OCI-LY1 (cell line): ENCODE measurements around the gene COL6A3.

Experiments used
- H2AFZ ChIP-seq: fragments of 200-600 bp; sonication (generic), shearing (Covaris generic); 2 replicates; pipeline ENCODE4 v1.6.0; 2014; ENCODE audit warnings: antibody characterized with exemption, mild to moderate bottlenecking, low read length
- H3F3A ChIP-seq: fragments of 200-600 bp; sonication (generic), shearing (Covaris generic); 2 replicates; pipeline ENCODE4 v1.6.0; 2014; ENCODE audit warnings: mild to moderate bottlenecking, antibody characterized with exemption, low read length, moderate library complexity; ENCODE audit not compliant: insufficient read depth
- H3K27ac ChIP-seq: fragments of 200-600 bp; sonication (generic); 2 replicates; pipeline ENCODE4 v1.5.1; 2014; ENCODE audit warnings: low read length, mixed run types, mild to moderate bottlenecking, low read depth; ENCODE audit not compliant: poor library complexity, severe bottlenecking
- H3K27me3 ChIP-seq: fragments of 200-600 bp; sonication (generic); 2 replicates; pipeline ENCODE4 v1.6.0; 2014; ENCODE audit warnings: antibody characterized with exemption, mild to moderate bottlenecking, low read length, moderate library complexity; ENCODE audit not compliant: insufficient read depth
- H3K36me3 ChIP-seq: fragments of 200-600 bp; sonication (generic); 2 replicates; pipeline ENCODE4 v1.6.1; 2014; ENCODE audit warnings: mild to moderate bottlenecking, antibody characterized with exemption, low read length, moderate library complexity, mixed read lengths; ENCODE audit not compliant: insufficient read depth
- H3K4me1 ChIP-seq: fragments of 200-600 bp; sonication (generic); 2 replicates; pipeline ENCODE4 v1.5.1; 2014; ENCODE audit warnings: mild to moderate bottlenecking, low read length, moderate library complexity; ENCODE audit not compliant: insufficient read depth, severe bottlenecking
- H3K4me2 ChIP-seq: fragments of 200-600 bp; sonication (generic), shearing (Covaris generic); 2 replicates; pipeline ENCODE4 v1.6.1; 2014; ENCODE audit warnings: low read length
- H3K4me3 ChIP-seq: fragments of 200-600 bp; sonication (generic); 2 replicates; pipeline ENCODE4 v1.5.1; 2014; ENCODE audit warnings: low read length, low read depth, mild to moderate bottlenecking, mixed read lengths; ENCODE audit not compliant: poor library complexity, severe bottlenecking
- H3K79me2 ChIP-seq: fragments of 200-600 bp; shearing (Covaris generic); 2 replicates; pipeline ENCODE4 v1.6.1; 2016; ENCODE audit warnings: mixed run types, low read length, mixed read lengths; ENCODE audit not compliant: insufficient read depth
- H3K9ac ChIP-seq: fragments of 200-600 bp; sonication (generic), shearing (Covaris generic); 2 replicates; pipeline ENCODE4 v1.6.1; 2014; ENCODE audit warnings: mild to moderate bottlenecking, low read length, mixed read lengths
- H3K9me2 ChIP-seq: fragments of 200-600 bp; sonication (generic), shearing (Covaris generic); 2 replicates; pipeline ENCODE4 v1.6.1; 2014; ENCODE audit warnings: low read depth, mild to moderate bottlenecking, low read length, mixed read lengths
- H3K9me3 ChIP-seq: fragments of 200-600 bp; shearing (Covaris generic); 2 replicates; pipeline ENCODE4 v1.6.1; 2014; ENCODE audit warnings: low read length, mixed read lengths
- H4K20me1 ChIP-seq: fragments of 200-600 bp; sonication (generic), shearing (Covaris generic); 2 replicates; pipeline ENCODE4 v1.6.0; 2016; ENCODE audit warnings: mild to moderate bottlenecking, low read length; ENCODE audit not compliant: insufficient read depth
- CTCF ChIP-seq: fragments of 200-600 bp; sonication (generic), shearing (Covaris generic); IDR thresholded peaks from 2 replicates; pipeline ENCODE4 v1.5.1; 2017; ENCODE audit warnings: mild to moderate bottlenecking, antibody characterized with exemption, low read length, moderate library complexity, mixed read lengths
- EZH2 ChIP-seq: fragments of 200-600 bp; sonication (generic), shearing (Covaris generic); IDR thresholded peaks from 2 replicates; pipeline ENCODE4 v1.8.0; 2017; ENCODE audit warnings: borderline replicate concordance, mixed run types, mild to moderate bottlenecking, antibody characterized with exemption, low read length, moderate library complexity, mixed read lengths

Gene COL6A3

GRCh38 chr2:237434866-237435311 lies 20.9 kb upstream of the COL6A3 start:
- no peak for TF ChIP-seq EZH2
- no peaks in the 10 kb centered on the region for H3F3A ChIP-seq
- H3K4me2 ChIP-seq = no peak overlapping the region
- no peaks in the 10 kb centered on the region for H3K79me2 ChIP-seq
- H3K27ac ChIP-seq = no peak overlapping the region
- no peak overlapping the region for H3K4me3 ChIP-seq
- no peaks in the 10 kb centered on the region for H3K36me3 ChIP-seq
- no peak overlapping the region for H2AFZ ChIP-seq
- no peaks in the 10 kb centered on the region for H3K9me2 ChIP-seq
- no peak overlapping the region for H3K9ac ChIP-seq
- no peaks in the 10 kb centered on the region for H4K20me1 ChIP-seq
- H3K4me1 ChIP-seq = no peaks in the 10 kb centered on the region
- H3K9me3 ChIP-seq = no peaks in the 10 kb centered on the region
- H3K27me3 ChIP-seq = 0 out of 2 replicates have a peak, but pooled peaks cover 4% of the 10 kb centered on the region

DNA sequence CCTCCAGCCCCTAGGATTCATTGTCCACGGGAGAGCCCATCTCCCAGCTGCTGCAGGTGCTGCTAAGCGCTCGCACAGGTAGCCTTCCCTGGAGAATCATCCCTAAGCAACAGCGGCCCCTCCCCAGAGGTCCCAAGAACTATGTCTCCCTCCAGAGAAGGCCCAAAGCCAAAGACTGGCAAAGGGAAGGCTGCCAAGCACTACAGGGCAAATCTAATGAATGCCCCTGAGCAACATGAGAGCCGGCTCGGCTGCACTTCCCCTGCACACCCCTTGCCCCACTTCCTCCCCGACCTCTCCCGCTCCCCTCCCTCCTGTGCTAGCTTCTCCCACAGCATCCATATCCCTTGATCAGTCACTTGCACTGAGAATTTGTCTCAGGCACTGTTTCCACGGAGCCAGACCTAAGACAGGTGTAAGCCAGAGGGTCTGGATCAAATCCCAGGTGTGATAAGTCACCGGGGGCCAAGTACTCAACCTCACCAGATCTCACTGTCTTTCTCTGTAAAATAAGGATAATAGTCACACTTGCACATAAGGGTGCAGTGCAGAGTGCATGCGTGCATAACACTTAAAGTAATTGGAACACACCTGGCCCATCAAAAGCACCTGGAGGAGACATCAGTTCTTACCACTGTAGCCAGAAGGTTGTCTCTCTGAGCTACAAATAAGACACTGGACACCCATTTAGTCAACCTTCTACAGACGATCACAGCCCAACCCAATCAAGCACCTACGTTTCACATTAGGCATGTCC lies 20.1 kb upstream of the COL6A3 start:
- Histone ChIP-seq H4K20me1 (no peaks in the 10 kb centered on the region), H3K9me2 (no peaks in the 10 kb centered on the region), H3K4me1 (no peaks in the 10 kb centered on the region), H3K9ac (no peak overlapping the region), H3K9me3 (no peaks in the 10 kb centered on the region), H3K4me3 (no peak overlapping the region), H2AFZ (no peak overlapping the region), H3K27me3 (0 out of 2 replicates have a peak, but pooled peaks cover 4% of the 10 kb centered on the region), H3K27ac (no peak overlapping the region), H3K4me2 (no peak overlapping the region), H3K36me3 (no peaks in the 10 kb centered on the region), H3K79me2 (no peaks in the 10 kb centered on the region), H3F3A (no peaks in the 10 kb centered on the region)
- TF ChIP-seq EZH2 (no peak), CTCF (no peak)

DNA sequence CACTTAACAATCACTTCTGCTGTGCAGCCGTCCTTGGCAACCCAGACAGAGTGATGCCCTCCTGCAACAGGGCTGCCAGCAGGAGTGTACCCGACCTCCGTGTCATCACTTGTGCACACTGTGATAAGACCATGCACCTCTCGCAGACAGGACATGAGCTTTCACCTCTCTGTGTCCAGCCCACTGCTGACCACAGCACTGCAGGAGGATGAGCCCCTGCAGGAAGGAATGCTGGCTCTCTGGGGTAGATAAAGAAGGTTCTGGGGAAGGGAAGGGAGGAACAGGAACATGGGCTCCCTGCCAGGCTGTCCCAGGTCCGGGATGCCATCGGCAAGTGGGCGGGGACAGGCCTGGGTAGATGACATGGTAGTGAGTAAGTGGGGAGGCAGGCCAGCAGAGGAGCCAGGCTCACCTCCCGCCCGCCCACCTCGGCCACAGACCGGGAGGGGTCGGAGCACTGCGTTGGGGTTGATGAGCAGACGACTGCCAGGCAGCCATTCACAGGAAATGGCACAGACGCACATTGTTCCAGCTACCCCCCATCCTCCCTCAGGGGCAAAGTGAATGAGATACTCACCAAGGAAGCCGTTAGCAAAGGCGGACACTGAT lies 18.6 kb upstream of the COL6A3 start:
- Histone ChIP-seq H2AFZ (no peak overlapping the region), H3K27ac (no peak overlapping the region), H3K9me2 (no peaks in the 10 kb centered on the region), H3K4me1 (no peaks in the 10 kb centered on the region), H3K9ac (no peak overlapping the region), H4K20me1 (no peaks in the 10 kb centered on the region), H3K4me3 (no peak overlapping the region), H3F3A (no peaks in the 10 kb centered on the region), H3K4me2 (no peak overlapping the region), H3K36me3 (no peaks in the 10 kb centered on the region), H3K27me3 (0 out of 2 replicates have a peak, but pooled peaks cover 4% of the 10 kb centered on the region), H3K79me2 (no peaks in the 10 kb centered on the region), H3K9me3 (no peaks in the 10 kb centered on the region)
- TF ChIP-seq CTCF (no peak), EZH2 (no peak)
